ENCODE results near the gene BBS4.
"Not testable (repeated sequence)": the region's sequence is repeated elsewhere in the genome, so short reads cannot be mapped to it uniquely, and the experiment has no call there.

Gene BBS4

GRCh38 chr15:72685925-72686794 is at the start of gene BBS4, which contains the start of gene HIGD2B:
BBS4 (plus strand) TSS chr15:72686207; CDS start chr15:72686228, 21 bp downstream.
HIGD2B (minus strand) TSS chr15:72686182; CDS start chr15:72676374, 9,808 bp downstream.
- peak; percentile 97 for DNase-seq (ENCODE audit: low spot score)

GRCh38 chr15:72636519-72637282 is 49.3 kb upstream of the BBS4 start:
- peak; percentile 66 for DNase-seq (ENCODE audit: low spot score)

GRCh38 chr15:72639759-72640483 is 46.1 kb upstream of the BBS4 start:
- not testable (repeated sequence) for DNase-seq (ENCODE audit: low spot score)

GRCh38 chr15:72642271-72642670 is 43.7 kb upstream of the BBS4 start:
- not testable (repeated sequence) for DNase-seq (ENCODE audit: low spot score)

GRCh38 chr15:72648631-72649253 is 37.3 kb upstream of the BBS4 start:
- DNase-seq (ENCODE audit: low spot score): not testable (repeated sequence)

GRCh38 chr15:72654397-72654796 is 31.6 kb upstream of the BBS4 start, which contains the start of gene GOLGA6B:
GOLGA6B (plus strand) TSS chr15:72654697; CDS start chr15:72654738, 41 bp downstream.
- DNase-seq (ENCODE audit: low spot score): not testable (repeated sequence)

GRCh38 chr15:72656014-72656413 is 30.0 kb upstream of the BBS4 start:
- not testable (repeated sequence) for DNase-seq (ENCODE audit: low spot score)

GRCh38 chr15:72661081-72661480 is 24.9 kb upstream of the BBS4 start:
- DNase-seq (ENCODE audit: low spot score): not testable (repeated sequence)

GRCh38 chr15:72663931-72664330 is 22.1 kb upstream of the BBS4 start:
- not testable (repeated sequence) for DNase-seq (ENCODE audit: low spot score)

GRCh38 chr15:72665706-72666105 is 20.3 kb upstream of the BBS4 start:
- not testable (repeated sequence) for DNase-seq (ENCODE audit: low spot score)

GRCh38 chr15:72669803-72670202 is 16.2 kb upstream of the BBS4 start:
- not testable (repeated sequence) for DNase-seq (ENCODE audit: low spot score)

- DNase-seq (ENCODE audit: low spot score): peak; percentile 83
Measured at GRCh38 chr15:72670656-72671352, 15.2 kb upstream of the BBS4 start.

GRCh38 chr15:72671525-72671924 is 14.5 kb upstream of the BBS4 start:
- peak; percentile 20 for DNase-seq (ENCODE audit: low spot score)

GRCh38 chr15:72676838-72677237 is 9.2 kb upstream of the BBS4 start:
- DNase-seq (ENCODE audit: low spot score): no peak

GRCh38 chr15:72680931-72681330 is 5.1 kb upstream of the BBS4 start:
- no peak for DNase-seq (ENCODE audit: low spot score)

GRCh38 chr15:72682772-72683171 is 3.2 kb upstream of the BBS4 start:
- no peak for DNase-seq (ENCODE audit: low spot score)

GRCh38 chr15:72685301-72685924 is 594 bp upstream of the BBS4 start:
- DNase-seq (ENCODE audit: low spot score): no peak

GRCh38 chr15:72688697-72689096 is 2.7 kb downstream of the BBS4 start:
- DNase-seq (ENCODE audit: low spot score): no peak

GRCh38 chr15:72690938-72691337 is 4.9 kb downstream of the BBS4 start:
- DNase-seq (ENCODE audit: low spot score): peak; percentile 65

- no peak for DNase-seq (ENCODE audit: low spot score)
Measured at GRCh38 chr15:72698938-72699337, 12.9 kb downstream of the BBS4 start.
